Stimulated activated CD4-positive, alpha-beta T cell treated with anti-CD3 and anti-CD28 coated beads, Interleukin-15, amount 100 ng/mL, for 48 hours (primary cell): ENCODE results near the gene SEPTIN1.
A peak's percentile ranks its signal among the peaks of the same experiment; 100 is the strongest.

Experiments
- DNase-seq, 2 donors: peaks; one replicate each; pipeline ENCODE4 v3.0.0-alpha.2; 2020; ENCODE audit warnings: low read depth in 2 of 2

The SEPTIN1 gene

DNA sequence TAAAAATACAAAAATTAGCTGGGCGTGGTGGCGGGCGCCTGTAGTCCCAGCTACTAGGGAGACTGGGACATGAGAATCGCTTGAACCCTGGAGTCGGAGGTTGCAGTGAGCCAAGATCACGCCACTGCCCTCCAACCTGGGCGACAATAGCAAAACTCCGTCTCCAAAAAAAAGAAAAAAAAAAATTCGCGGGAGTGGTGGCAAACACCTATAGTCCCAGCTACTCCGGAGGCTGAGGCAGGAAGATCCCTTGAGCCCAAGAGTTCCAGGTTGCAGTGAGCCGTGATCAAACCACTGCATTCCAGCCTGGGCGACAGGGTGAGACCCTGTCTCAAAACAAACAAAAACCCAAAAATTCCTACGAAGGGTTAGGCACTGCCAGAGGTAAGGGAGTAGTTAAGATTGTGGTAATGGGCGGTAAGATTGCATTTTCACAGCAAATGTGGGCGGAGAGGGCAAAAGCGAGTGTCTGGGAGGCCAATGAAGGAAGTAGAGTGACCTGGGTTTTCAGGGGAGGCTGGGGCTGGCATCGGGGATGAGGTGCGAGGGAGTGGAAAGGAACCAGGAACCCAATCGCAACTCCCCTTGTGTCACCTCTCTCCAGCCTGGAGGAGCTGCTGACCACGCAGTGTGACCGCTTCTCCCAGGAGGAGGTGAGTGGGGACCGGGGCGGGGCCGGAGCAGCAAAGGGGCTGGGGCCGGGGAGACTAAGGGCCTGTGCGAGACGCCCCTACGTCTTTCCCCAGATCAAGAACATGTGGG is 5.1 kb downstream of the SEPTIN1 start:
- no peak for DNase-seq

DNA sequence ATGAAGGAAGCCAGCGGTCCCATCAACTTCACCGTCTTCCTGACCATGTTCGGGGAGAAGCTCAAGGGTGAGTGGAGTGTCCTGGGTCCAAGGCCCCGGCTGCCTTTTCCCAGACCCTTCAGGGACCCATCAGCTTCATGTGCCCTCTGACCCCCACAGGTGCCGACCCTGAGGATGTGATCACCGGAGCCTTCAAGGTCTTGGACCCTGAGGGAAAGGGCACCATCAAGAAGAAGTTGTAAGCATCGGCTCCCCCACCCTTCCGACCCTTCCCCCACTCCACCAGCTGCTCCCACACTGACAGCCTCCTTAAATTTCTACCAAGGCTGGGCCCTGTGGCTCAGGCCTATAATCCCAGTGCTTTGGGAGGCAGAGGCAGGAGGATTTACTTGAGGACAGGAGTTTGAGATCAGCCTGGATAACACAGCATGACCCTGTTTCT is 5.9 kb downstream of the SEPTIN1 start:
- DNase-seq = no peak

DNA sequence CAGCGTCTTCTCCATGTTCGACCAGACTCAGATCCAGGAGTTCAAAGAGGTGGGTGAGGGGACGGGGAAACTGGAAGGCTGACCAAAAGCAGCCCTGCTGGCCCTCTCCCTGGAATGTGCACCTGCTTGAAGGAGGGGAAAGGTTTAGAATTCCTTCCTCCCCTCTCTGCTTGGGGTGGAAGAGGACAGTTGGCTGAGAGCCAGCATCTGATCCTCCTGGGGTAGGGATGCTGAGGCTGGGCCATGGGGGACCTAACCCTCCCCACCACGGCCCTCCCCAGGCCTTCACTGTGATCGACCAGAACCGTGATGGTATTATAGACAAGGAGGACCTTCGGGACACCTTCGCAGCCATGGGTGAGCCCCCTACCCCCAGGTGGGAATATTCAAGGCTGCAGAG is 6.5 kb downstream of the SEPTIN1 start:
- DNase-seq = no peak

DNA sequence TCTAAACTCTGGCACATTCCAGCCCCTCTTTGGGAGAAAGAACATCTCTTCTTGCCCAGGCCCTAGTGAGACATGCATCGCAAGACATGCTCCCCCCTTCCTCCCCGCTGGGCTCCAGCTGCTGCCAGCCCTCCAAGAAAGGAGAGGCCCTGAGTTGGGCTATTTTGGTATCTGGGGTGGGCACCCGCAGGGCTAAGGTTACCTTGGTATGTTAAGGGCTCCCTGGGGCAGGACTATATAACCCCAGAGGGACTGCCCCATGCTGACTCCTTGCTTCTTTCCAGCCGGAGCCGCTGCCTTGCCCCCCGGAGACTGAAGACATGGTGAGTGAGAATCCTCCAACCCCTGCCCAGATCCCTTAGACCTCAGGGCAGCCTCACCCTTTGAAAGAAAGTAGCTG is 7.8 kb downstream of the SEPTIN1 start, which contains the start of gene MYL11:
MYL11 (plus strand) TSS at position 265 of the 400 bp plus-strand sequence; CDS start at position 321, 56 bp downstream.
- no peak for DNase-seq

DNA sequence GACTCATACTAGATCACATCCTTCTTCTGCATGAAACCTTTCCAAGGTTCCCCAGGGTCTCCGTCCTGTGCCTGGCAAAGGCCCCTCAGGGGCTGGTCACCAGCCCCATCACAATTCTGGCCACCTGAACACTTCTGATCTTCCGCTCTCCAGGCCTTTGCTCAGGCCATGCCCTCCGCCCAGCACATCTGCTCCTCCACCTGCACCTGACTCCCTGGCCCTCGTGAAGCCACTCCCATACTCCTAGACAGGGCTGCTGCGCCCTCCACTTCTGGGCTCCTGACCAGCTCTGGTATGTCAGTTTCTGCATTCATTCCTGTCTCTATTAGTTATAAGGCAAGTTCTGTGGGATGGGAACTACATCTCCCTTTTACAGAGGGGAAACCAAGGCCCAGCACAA is 9.6 kb downstream of the SEPTIN1 start:
- DNase-seq = no peak

DNA sequence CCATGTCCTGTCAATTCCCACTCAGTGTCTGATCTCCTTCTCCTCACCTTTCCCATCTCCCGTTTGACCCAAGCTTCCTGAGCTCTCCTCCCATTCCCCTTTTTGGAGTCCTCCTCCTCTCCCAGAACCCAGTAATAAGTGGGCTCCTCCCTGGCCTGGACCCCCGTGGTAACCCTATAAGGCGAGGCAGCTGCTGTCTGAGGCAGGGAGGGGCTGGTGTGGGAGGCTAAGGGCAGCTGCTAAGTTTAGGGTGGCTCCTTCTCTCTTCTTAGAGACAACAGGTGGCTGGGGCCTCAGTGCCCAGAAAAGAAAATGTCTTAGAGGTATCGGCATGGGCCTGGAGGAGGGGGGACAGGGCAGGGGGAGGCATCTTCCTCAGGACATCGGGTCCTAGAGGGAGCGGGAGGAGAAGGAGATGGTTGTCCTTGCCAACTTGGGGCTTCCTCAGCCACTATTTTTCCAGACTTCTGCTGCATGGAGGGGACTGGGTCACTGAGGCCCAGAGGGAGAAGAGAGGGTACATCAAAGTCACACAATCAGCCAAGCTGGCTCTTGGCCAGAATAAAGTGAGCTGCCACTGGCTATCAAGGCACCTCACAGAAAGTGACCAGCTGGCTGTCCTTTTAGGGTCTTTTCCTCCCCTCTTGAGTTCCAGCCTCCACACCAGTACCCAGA is 10.2 kb downstream of the SEPTIN1 start:
- no peak for DNase-seq

DNA sequence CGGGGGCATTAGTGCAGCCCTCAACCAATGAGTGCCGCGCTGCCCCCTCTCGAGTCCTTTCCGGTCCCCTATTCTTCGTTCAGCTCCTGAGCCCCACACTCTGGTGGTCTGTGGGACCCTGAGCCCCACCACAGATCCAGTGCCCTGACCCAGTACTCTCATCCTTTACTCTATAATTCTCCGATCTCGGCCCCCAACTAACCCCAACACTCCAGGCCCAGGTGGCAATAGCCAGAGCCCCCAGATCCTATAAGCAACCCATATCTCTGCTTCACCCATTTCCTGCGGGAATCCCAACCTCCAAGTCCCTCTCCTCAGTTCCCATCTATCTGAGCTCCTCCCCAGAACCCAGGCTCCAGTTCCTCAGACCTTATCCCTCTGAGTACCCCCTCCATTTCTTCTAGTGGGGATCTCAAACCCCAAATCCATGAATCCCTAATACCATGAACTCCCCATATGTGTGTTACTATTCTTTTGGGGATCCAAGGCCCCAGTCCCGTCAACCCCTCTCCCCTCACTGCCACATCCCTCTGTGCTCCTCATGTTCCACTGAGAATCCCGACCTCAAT is 11.0 kb downstream of the SEPTIN1 start:
- DNase-seq = no peak

DNA sequence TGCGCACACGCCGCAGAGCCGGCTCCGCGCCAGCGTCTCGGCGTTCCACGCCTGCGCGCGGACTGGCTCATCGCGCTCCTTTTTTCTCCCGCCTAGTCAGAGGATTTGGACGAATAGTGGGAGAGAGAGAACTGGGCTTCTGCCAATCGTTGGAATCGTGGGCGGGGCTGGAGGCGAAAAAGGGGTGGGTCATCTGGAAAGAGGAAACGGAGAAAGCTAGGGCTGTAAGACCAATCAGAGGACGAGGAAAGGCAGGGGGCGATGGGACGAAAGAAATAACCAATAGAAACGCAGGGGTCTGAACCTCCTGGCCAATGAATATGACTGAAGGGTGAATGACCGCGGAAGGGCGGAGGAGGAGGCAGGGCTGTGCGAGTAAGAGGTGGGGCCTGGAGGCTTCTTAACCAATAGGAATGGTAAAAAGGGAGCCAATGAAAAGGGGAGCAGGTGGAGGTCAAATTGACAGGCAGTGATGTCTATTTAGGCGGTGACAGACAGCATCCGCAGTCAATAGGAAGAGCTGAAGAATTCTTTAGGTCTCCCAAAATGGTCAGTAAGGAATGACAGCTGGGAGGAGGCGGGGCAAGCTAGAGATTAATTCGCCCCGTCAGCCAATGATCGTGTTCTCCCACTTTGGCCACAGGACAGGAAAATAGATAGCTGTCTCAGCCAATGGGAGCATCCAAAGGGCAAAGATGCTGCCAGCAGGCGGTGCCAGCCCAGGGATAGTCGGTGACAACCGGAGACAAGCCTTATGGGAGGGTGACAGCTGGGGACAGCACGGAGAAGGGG is 11.7 kb downstream of the SEPTIN1 start, which contains the start of gene TBC1D10B:
TBC1D10B (minus strand) TSS at position 39 of the 792 bp plus-strand sequence. CDS start 311 bp downstream, outside the sequence.
- DNase-seq = peak; percentile 98 to 99

DNA sequence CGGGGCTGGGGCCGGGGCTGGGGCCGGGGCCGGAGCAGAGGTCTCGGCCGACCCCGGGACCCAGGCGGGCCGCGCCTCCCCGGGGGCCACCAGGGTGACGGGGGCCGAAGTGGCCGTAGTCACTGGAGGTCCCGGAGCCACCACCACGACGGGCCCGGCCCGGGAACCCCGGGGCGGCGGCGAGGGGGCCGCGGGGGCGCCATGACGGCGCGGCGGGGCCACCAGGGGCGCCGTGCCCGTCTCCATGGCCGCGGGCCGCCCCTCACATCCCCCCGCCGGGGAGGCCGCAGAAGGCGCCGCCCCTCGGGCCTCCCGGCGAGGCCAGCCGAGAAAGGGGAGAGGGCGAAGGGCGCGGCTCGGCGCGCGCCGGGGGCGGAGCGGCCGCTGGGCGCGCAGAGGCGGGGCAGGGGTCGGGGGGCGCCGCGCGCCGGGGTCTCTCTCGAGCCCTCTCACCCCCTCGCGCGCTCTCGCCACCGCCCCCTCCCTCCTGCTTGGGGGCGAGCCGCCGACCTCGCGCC is 12.4 kb downstream of the SEPTIN1 start:
- DNase-seq = no peak

DNA sequence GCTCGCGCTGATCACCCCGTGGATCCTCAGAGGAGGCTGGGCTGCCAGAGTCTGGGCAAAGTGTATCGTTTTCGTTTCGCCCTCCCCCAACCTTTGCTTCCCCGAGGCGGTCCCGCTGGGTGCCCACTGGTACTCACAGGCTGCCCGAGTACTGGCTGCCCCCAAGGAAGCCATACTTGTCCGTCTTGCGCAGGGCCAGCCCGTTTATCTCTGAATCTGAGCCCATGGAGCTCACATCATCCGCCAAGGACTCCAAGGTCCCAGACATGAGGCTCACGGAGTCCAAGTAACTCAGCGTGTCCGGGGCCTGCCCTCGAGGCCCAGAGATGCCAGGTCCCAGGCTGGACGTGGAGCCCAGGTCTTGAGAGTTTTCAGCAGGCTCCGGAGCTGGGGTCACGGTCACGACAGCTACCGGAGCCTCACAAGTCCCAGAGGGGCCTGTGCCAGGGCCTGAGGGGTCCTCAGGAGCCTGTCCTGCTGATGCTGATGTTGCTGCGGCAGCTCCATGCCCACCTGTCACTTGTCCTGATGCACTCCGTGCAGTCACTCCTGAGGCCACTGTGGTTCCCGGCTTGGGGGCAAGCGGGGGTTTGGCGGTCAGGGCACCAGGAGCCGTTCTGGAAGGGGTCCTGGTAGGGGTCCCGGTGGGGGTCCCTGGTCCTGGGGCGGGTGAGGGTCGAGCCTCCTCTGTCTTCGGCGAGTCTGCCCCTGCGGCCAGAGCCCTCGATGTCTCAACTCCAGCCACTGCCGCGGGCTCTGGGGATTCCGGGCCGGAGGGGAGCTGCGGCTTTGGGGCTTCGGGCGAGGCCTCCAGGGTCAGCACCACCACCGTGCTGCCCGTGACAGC is 13.0 kb downstream of the SEPTIN1 start:
- no peak for DNase-seq

DNA sequence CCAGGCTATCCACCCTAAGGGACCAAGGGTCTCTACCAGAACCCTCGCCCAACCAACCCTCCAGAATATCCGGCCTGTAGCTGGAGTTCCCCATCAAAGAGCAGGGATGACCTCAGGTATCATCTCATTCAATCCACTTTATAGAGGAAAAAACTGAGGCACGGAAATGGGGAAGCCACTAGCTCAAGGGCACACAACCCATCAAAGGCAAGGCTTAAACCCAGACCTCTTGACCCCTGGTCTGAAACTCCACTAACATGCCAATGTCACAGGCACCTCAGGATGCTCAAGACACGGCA is 13.6 kb downstream of the SEPTIN1 start:
- no peak for DNase-seq

DNA sequence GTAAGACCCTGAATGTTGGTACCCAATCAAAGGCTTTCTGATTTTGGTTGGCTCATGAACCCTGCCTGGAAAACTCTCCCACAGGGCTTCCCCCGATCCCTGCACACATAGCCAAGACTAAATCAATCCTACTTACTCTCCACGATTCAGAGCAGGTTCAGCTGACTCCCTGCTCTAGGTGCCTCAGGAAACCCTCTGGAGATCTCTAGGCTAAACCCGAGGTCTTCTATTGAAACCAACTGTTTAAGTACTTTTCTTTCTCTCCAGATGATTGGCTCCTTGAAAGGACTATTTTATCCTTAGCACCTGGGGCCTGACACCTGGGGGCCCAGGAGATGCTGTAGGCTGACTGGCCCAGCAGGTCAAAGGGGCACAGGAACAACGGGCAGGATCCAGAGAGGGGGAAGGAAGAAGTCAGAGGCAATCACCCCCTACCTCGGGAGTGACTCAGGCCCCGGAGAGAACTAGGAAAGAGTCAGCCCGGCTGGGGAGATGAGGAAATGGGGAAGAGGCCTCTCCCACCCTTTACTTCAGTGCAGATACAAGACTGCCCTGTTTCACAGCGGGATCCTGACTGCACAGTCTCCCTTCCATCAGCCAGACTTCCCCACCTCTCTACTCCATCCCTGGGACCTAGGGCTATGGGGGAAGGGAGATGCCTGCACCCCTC is 14.1 kb downstream of the SEPTIN1 start:
- no peak for DNase-seq

DNA sequence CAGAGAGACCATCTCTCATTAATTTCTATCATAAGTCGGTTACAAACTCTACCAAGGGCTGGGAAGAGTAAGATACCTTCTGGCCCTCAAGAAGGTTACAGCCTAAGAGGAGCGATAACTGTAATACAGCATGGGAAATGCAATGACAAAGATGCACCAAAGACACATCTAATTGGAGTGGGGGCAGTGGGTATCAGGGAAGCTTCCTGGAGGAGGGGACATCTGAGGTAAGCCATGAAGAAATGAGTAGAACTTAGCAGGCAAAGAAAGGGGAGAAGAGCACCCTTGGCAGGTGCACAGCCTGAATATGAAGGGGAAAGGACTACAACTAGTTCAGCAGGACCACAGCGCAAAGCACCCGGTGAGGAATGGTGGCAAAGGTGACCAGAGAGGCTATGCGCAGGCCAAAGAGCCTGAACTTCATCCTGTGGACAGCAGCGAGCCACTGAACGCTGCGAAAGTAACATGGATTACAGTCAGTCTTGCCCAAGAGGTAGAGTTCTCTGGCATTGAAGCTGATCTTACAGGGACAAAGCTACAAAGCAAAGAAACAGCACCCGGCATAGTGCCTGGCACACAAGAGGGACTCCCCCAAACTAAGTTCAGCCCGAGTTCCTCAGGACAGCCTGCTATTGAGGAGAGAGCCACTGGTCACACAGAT is 14.9 kb downstream of the SEPTIN1 start:
- no peak for DNase-seq

DNA sequence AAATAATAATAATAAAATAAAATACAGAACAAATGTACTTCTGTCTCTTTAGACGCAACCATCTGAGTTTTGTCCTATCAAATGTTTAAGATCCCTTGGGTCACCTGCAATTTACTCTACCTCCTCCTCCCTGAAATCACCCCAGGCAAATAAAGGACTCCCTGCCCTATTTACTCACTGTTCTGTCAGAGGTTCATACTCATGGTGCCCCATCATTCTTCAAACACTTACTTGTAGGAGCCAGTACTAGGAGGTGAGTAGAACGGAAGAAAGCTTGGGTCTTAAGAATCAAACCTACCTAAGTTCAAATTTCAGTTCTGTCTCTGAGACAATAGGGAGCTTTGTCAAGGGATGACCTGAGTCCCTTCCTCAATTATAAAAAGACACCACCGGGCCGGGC is 15.8 kb downstream of the SEPTIN1 start:
- DNase-seq = no peak

DNA sequence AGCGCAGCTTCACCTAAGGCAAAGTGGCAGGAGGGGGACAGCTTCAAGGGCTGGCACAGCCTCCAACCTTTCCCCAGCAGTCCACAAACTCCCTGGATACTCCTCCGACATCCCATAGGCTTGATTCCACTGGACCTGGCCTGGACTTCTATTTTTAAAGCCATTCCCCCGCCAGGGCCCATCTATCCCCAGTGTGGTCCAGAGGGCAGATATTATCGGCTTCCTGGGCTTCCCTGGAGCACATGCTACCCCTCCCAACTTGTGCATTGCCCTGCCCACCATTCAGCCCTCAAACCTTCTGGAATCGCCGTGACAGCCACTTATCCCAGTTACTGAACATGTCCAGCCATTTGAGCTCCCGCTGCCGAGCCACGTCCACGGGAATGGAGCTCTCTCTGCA is 17.2 kb downstream of the SEPTIN1 start:
- no peak for DNase-seq

DNA sequence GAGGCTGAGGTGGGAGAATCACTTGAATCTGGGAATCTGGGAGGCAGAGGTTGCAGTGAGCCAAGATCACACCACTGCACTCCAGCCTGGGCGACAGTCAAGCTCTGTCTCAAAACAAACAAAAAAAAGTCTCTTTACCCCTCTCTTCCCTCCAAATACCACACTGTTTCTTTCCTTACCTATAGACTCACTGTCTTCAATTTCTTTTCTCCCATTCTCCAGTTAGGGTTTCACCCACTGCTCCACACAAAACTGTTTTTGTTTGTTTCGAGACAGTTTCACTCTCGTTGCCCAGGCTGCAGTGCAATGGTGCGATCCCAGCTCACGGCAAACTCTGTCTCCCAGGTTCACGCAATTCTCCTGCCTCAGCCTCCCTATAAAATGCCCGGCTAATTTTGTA is 21.2 kb downstream of the SEPTIN1 start:
- no peak for DNase-seq

DNA sequence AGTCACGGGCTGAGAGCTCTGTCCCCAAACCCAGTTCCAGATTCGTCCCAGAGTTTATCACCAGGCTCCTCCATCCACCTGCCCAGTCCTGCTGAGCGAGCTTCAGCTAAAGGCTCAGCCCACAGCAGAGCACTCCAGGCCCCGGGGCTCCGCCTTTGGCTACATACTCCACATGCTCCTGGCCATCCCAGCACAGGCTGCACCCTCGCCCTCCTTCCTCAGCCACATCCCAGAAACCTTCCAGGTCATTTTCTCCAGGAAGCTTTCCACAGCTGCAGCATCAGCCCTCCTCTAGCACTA is 22.5 kb downstream of the SEPTIN1 start:
- DNase-seq = no peak

DNA sequence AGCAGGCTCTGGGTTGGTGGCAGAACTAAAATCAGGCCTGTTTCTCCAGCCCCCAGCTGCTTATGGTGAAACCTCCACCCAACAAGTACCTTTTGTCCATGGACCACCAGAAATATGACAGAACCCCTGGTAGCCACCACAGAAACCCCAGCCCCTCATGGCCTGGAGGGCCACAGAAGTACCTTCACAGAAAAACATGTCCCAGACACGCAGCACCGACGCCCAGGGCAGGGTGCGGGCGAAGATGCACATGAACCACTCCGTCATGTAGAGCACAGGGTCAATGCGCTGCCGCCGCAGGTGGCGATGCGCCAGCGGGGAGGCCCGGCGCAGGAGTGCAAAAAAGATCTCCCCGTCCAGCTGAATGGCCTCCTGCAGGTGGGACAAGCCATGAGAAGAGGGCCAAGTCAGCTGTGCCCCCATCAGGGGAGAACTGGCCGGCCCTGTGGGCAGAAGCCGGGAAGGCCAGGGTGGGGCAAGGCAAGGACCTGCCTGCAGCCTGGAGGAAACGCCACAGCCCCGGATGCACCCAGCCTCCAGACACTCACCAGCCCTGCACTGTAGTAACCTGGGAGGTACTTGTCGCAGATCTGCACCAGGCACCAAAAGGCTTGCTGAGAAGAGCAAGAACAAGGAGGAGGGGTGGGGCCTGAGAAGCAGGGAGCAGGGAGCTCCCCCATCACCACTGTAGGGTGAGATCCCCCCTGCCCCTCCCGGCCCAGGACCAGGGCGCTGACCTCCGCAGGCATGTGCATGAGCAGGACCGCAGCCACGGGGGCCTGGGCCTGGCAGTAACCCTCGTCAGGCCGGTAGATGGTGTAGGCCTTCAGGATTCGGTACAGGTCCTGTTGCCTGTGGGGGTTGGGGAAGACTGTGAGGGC is 23.1 kb downstream of the SEPTIN1 start:
- no peak for DNase-seq

DNA sequence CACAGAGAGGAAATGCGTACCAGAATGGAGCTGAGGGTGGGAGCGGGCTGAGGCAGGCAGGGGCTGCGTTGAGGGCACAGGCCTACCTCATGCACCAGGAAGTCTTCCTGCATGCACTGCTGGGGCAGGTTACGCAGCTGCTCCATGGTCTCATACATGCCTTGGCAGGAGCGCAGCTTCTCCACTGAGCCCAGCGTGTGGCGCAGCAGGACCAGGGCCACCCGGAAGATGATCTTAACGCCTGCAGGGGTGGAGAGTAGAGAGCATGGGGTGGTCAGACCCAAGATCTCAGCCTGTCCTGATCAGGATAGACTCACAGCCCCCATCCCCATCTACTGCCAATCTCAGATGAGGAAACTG is 23.8 kb downstream of the SEPTIN1 start:
- DNase-seq = no peak
